CD4-positive, alpha-beta T cell (primary cell): Measurements from ENCODE around the gene ASB6. TPM values are rescaled to one million over a fixed set of nuclear protein-coding genes. Genes with fewer than 3 reads are reported as not detected.

ENCODE experiments used
- ATAC-seq: fragments of 200-7000 bp; cut with Tn5 transposase; one replicate; pipeline ENCODE4 v1.10.0; 2022; ENCODE audit warnings: mild to moderate bottlenecking; ENCODE audit not compliant: poor library complexity
- CTCF ChIA-PET: fragments of 350-600 bp; sonication (Branson Sonifier 250); formaldehyde crosslinking; loops from one replicate; lab custom pipeline; 2021; ENCODE audit warnings: antibody characterized with exemption, inconsistent platforms; lab: Charles Lee
- POLR2A ChIA-PET: fragments of 350-600 bp; sonication (Branson Sonifier 250); formaldehyde crosslinking; loops from one replicate; lab custom pipeline; 2021; ENCODE audit warnings: antibody characterized with exemption, inconsistent platforms; lab: Charles Lee
- DNase-seq, 14 experiments: peaks; one replicate each; pipeline ENCODE4 v3.0.0-alpha.2; 2013 to 2020; ENCODE audit warnings: mixed read lengths in 2 of 14
- H3K27ac ChIP-seq, 2 donors: one replicate each; pipeline versions ENCODE4 v1.5.1 to v1.7.0; 2013; ENCODE audit warnings: low read length in 2 of 2, low read depth in 1 of 2, mild to moderate bottlenecking in 1 of 2
- H3K27me3 ChIP-seq, 2 experiments: 1 replicate in 1 of 2; 2 replicates in 1 of 2; pipeline versions ENCODE4 v1.6.1 to v1.7.0; 2013; ENCODE audit warnings: low read length in 2 of 2, control low read depth in 1 of 2, mild to moderate bottlenecking in 1 of 2, moderate library complexity in 1 of 2; ENCODE audit not compliant: insufficient read depth in 2 of 2, control insufficient read depth in 1 of 2
- H3K36me3 ChIP-seq: one replicate; pipeline ENCODE4 v1.6.1; 2013; ENCODE audit warnings: low read length, control low read depth; ENCODE audit not compliant: insufficient read depth
- H3K4me1 ChIP-seq: one replicate; pipeline ENCODE4 v1.6.1; 2013; ENCODE audit warnings: low read length, control low read depth; ENCODE audit not compliant: insufficient read depth
- H3K4me3 ChIP-seq: one replicate; pipeline ENCODE4 v1.5.1; 2013; ENCODE audit warnings: mild to moderate bottlenecking, low read length, moderate library complexity
- H3K9me3 ChIP-seq, 2 experiments: 1 replicate in 1 of 2; 2 replicates in 1 of 2; pipeline versions ENCODE4 v1.6.1 to v1.7.0; 2013; ENCODE audit warnings: low read length in 2 of 2, mild to moderate bottlenecking in 2 of 2, control low read depth in 1 of 2, moderate library complexity in 1 of 2; ENCODE audit not compliant: control insufficient read depth in 1 of 2, insufficient read depth in 1 of 2
- H3K27ac Mint-ChIP-seq: one replicate; pipeline ENCODE4 v1.8.0; 2020; ENCODE audit warnings: mixed read lengths
- H3K27me3 Mint-ChIP-seq: one replicate; pipeline ENCODE4 v1.8.0; 2021; ENCODE audit warnings: mixed read lengths
- H3K36me3 Mint-ChIP-seq: one replicate; pipeline ENCODE4 v1.8.0; 2021; ENCODE audit warnings: low read depth, mixed read lengths
- H3K4me1 Mint-ChIP-seq: one replicate; pipeline ENCODE4 v1.8.0; 2021; ENCODE audit warnings: low read depth, mixed read lengths
- H3K4me3 Mint-ChIP-seq: one replicate; pipeline ENCODE4 v1.8.0; 2020; ENCODE audit warnings: mild to moderate bottlenecking, mixed read lengths
- H3K9me3 Mint-ChIP-seq: one replicate; pipeline ENCODE4 v1.8.0; 2020; ENCODE audit warnings: mixed read lengths
- intact Hi-C, 2 experiments: fragments of 100-400 bp; cut with DNase I in 1 of 2; cut with micrococcal nuclease in 1 of 2; formaldehyde crosslinking; loops; one replicate each; pipeline versions ENCODE4 v1.15.1 to v1.9.0; 2023 to 2025; cut with DNase I, micrococcal nuclease
- total RNA-seq, 174 experiments: library from RNA in 2 of 174; stranded (reverse) in 2 of 174; gene quantifications; one replicate each; pipeline ENCODE4 v1.2.3 and lab custom pipeline; 2021 to 2026
- TF ChIP-seq, protein P1 (sequence below): fragments of 200-600 bp; IDR thresholded peaks from one replicate; pipeline ENCODE4 v1.8.0; 2022; ENCODE audit warnings: antibody characterized with exemption, mild to moderate bottlenecking

ASB6 gene
- total RNA-seq, 2 experiments from 2014 or later, result 28.5 to 29.3 TPM

DNA sequence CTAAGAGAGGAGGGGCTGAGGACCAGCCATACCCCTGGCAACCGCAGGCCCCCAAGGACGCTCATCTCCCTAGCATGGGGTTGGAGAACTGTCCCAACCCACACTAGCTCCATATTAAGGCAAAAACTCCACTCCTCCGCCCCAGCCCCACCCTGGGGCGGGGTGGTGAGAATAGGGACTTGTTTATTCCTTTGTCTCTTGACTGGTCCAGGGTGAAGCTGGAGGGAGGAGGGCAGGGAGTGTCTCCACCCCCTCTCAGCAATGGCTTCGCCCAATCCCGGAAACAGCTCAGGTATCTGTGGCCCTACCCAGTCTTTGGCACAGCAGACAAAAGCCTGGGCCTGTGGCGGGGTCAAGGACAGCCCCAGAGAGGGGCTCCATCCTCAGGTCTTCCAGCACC, 40.4 kb upstream of the ASB6 start:
- DNase-seq (no peak), ATAC-seq (no peak)
- Histone ChIP-seq H3K27ac (no peak overlapping the region), H3K36me3 (no peaks in the 10 kb centered on the region), H3K9me3 (no peaks in the 10 kb centered on the region), H3K27me3 (peaks cover 0 to 11% of the 10 kb centered on the region in 2 experiments), H3K4me1 (no peaks in the 10 kb centered on the region), H3K4me3 (no peak overlapping the region)
- no peak overlapping the region for H3K4me3 Mint-ChIP-seq
- peaks cover 14% of the 10 kb centered on the region for H3K27me3 Mint-ChIP-seq
- CTCF ChIA-PET, result no interaction called here
- POLR2A ChIA-PET, result no interaction called here
- TF ChIP-seq, protein P1, sequence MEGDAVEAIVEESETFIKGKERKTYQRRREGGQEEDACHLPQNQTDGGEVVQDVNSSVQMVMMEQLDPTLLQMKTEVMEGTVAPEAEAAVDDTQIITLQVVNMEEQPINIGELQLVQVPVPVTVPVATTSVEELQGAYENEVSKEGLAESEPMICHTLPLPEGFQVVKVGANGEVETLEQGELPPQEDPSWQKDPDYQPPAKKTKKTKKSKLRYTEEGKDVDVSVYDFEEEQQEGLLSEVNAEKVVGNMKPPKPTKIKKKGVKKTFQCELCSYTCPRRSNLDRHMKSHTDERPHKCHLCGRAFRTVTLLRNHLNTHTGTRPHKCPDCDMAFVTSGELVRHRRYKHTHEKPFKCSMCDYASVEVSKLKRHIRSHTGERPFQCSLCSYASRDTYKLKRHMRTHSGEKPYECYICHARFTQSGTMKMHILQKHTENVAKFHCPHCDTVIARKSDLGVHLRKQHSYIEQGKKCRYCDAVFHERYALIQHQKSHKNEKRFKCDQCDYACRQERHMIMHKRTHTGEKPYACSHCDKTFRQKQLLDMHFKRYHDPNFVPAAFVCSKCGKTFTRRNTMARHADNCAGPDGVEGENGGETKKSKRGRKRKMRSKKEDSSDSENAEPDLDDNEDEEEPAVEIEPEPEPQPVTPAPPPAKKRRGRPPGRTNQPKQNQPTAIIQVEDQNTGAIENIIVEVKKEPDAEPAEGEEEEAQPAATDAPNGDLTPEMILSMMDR, result no peak
- H3K27ac Mint-ChIP-seq, result no peak overlapping the region
- intact Hi-C loops, result no loop called here
- no peaks in the 10 kb centered on the region for H3K36me3 Mint-ChIP-seq
- H3K4me1 Mint-ChIP-seq, result no peaks in the 10 kb centered on the region
- H3K9me3 Mint-ChIP-seq, result no peaks in the 10 kb centered on the region

DNA sequence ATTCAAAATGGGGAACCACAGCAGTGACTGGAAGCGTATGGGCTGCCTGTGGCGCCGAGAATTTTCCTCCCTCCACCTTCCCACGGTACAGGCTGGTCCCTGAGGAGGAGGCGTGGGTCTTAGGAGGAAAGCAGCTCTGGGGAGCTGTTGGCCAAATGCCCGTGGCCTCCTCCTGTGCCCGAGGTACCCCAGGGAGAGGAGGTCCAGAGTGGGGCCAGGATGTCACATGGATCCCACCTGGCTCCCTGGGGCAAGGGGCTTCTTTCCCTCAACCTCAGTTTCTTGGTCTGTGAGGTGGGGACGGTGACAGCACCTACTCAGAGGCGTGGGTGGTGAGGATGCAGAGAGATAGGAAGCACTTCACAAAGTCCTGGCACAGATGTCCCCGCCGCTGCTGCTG, 40.0 kb upstream of the ASB6 start:
- intact Hi-C loops, result no loop called here
- no peak overlapping the region for H3K4me3 Mint-ChIP-seq
- no peaks in the 10 kb centered on the region for H3K36me3 Mint-ChIP-seq
- TF ChIP-seq, protein P1, result no peak
- H3K27me3 ChIP-seq, result peaks cover 0 to 11% of the 10 kb centered on the region in 2 experiments
- H3K27me3 Mint-ChIP-seq, result peaks cover 19% of the 10 kb centered on the region
- H3K4me1 ChIP-seq, result no peaks in the 10 kb centered on the region
- ChIA-PET POLR2A (no interaction called here), CTCF (no interaction called here)
- H3K36me3 ChIP-seq, result no peaks in the 10 kb centered on the region
- no peaks in the 10 kb centered on the region for H3K9me3 Mint-ChIP-seq
- ATAC-seq (no peak), DNase-seq (no peak)
- H3K4me3 ChIP-seq, result no peak overlapping the region
- H3K27ac ChIP-seq, result no peak overlapping the region
- no peak overlapping the region for H3K27ac Mint-ChIP-seq
- H3K4me1 Mint-ChIP-seq, result no peaks in the 10 kb centered on the region
- H3K9me3 ChIP-seq, result no peaks in the 10 kb centered on the region

DNA sequence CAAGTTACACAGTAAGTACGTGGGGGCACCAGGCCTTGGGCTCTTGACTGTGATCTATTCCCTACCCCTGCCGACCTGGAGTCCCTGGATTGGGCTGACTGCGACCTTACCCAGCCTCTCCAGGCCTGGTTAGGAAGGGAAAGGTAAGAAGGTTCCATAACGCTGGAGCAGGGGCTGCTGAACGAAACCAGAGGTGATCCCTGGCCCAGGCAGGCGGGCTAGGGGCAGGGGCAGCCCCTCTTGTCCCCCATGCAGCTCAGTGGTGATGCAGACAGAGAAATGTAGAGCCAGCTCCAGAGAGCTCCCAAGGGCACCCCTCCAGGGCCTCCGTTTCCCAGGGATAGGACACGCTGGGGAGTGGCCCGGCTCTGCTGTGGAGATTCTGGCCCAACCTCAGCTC, 37.6 kb upstream of the ASB6 start:
- CTCF ChIA-PET, result no interaction called here
- Mint-ChIP-seq H3K9me3 (no peaks in the 10 kb centered on the region), H3K27ac (no peak overlapping the region), H3K36me3 (no peaks in the 10 kb centered on the region), H3K4me1 (no peaks in the 10 kb centered on the region), H3K27me3 (peaks cover 24% of the 10 kb centered on the region), H3K4me3 (no peak overlapping the region)
- no peaks in the 10 kb centered on the region for H3K4me1 ChIP-seq
- H3K4me3 ChIP-seq, result no peak overlapping the region
- POLR2A ChIA-PET, result no interaction called here
- TF ChIP-seq, protein P1, result no peak
- H3K27me3 ChIP-seq, result peaks cover 0 to 13% of the 10 kb centered on the region in 2 experiments
- H3K27ac ChIP-seq, result no peak overlapping the region
- DNase-seq (no peak), ATAC-seq (no peak)
- intact Hi-C loops, result no loop called here
- H3K9me3 ChIP-seq, result no peaks in the 10 kb centered on the region
- H3K36me3 ChIP-seq, result no peaks in the 10 kb centered on the region
